Osteocyte (in vitro differentiated cells): ENCODE measurements around the gene INPP4B. TPM values are rescaled to one million over a fixed set of nuclear protein-coding genes. Genes with fewer than 3 reads are reported as not detected.

ENCODE experiments used
- DNase-seq: peaks from one replicate; pipeline ENCODE4 v3.0.0; 2021; ENCODE audit warnings: mixed read lengths; ENCODE audit not compliant: unreplicated experiment; ENCODE audit errors: extremely low spot score
- H3K27ac Mint-ChIP-seq: one replicate; pipeline ENCODE4 v1.8.0; 2021; ENCODE audit warnings: mild to moderate bottlenecking, mixed read lengths; ENCODE audit not compliant: unreplicated experiment
- H3K27me3 Mint-ChIP-seq: one replicate; pipeline ENCODE4 v1.8.0; 2021; ENCODE audit warnings: mixed read lengths; ENCODE audit not compliant: unreplicated experiment
- H3K36me3 Mint-ChIP-seq: one replicate; pipeline ENCODE4 v1.8.0; 2021; ENCODE audit warnings: mixed read lengths; ENCODE audit not compliant: unreplicated experiment
- H3K4me1 Mint-ChIP-seq: one replicate; pipeline ENCODE4 v1.8.0; 2021; ENCODE audit warnings: mixed read lengths; ENCODE audit not compliant: unreplicated experiment
- H3K4me3 Mint-ChIP-seq: one replicate; pipeline ENCODE4 v1.8.0; 2021; ENCODE audit warnings: mild to moderate bottlenecking, moderate library complexity, mixed read lengths; ENCODE audit not compliant: unreplicated experiment
- H3K9me3 Mint-ChIP-seq: one replicate; pipeline ENCODE4 v1.8.0; 2021; ENCODE audit warnings: mixed read lengths; ENCODE audit not compliant: unreplicated experiment
- CTCF ChIP-seq: fragments of 200-600 bp; sonication (generic); IDR thresholded peaks from 2 replicates; pipeline ENCODE4 v1.5.0; 2021; ENCODE audit warnings: antibody characterized with exemption, mild to moderate bottlenecking, moderate library complexity
- total RNA-seq: library from RNA; stranded (reverse); gene quantifications from 2 replicates; pipeline ENCODE4 v1.2.1, GENCODE V29; 2021

The INPP4B gene
- total RNA-seq, 1 donor from 2014 or later: 10.9 TPM

GRCh38 chr4:142596595-142596994, 249.5 kb downstream of the INPP4B start:
- DNase-seq: no peak
- Mint-ChIP-seq H3K9me3 (no peaks in the 10 kb centered on the region), H3K27ac (no peak overlapping the region), H3K27me3 (no peaks in the 10 kb centered on the region), H3K36me3 (no peaks in the 10 kb centered on the region), H3K4me1 (no peaks in the 10 kb centered on the region), H3K4me3 (no peak overlapping the region)
- no peak for TF ChIP-seq CTCF

DNA sequence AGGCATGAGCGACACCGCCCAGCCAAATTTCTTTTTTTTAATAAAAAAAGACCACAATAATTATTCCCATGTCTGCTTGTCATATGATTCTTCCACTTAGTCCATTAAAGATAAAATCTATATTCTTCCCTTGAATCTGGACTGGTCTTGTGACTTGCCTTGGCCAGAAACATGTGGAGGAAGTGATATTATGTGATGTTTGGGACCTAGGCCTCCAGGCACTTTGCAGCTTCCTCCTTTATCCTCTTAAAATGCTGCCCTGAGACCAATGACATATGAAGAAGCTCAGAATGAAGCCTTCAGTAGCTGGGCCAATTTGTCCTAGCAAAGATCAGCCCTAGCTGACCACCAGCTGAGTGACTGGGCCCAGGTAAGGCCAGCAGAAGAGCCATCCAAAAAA, 250.0 kb downstream of the INPP4B start:
- Mint-ChIP-seq H3K9me3 (no peaks in the 10 kb centered on the region), H3K4me3 (no peak overlapping the region), H3K36me3 (no peaks in the 10 kb centered on the region), H3K4me1 (no peaks in the 10 kb centered on the region), H3K27me3 (no peaks in the 10 kb centered on the region), H3K27ac (no peak overlapping the region)
- DNase-seq: no peak
- TF ChIP-seq CTCF: no peak

- DNase-seq: no peak
- Mint-ChIP-seq H3K4me3 (no peak overlapping the region), H3K27ac (no peak overlapping the region), H3K27me3 (no peaks in the 10 kb centered on the region), H3K36me3 (no peaks in the 10 kb centered on the region), H3K4me1 (no peaks in the 10 kb centered on the region), H3K9me3 (no peaks in the 10 kb centered on the region)
- no peak for TF ChIP-seq CTCF
These were observed 250.8 kb downstream of the INPP4B start for GRCh38 chr4:142595222-142595871.

- no peak for TF ChIP-seq CTCF
- Mint-ChIP-seq H3K4me1 (no peaks in the 10 kb centered on the region), H3K36me3 (peaks cover 2% of the 10 kb centered on the region), H3K27ac (no peak overlapping the region), H3K9me3 (peaks cover 10% of the 10 kb centered on the region), H3K4me3 (no peak overlapping the region), H3K27me3 (peaks cover 2% of the 10 kb centered on the region)
- DNase-seq: no peak
These were observed 260.7 kb downstream of the INPP4B start for GRCh38 chr4:142585411-142585810.

DNA sequence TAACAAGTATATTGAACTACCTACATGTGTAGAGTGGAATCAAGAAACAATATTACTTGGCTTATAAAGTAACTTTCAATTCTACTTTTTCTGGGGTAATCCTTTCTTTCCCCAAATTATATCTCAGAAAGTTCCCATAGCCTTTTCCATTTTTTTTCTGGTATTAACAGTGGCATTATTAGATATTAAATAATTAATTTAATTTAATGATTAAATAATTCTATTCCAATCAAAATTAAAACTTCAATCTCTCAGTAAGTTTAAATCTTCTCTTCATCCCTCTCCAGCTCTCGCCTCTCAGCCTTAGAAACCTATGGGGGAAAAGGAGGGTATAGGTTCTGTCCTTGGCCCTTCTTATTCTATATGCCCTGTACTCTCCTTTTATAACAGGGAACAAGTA, 262.4 kb downstream of the INPP4B start:
- TF ChIP-seq CTCF: no peak
- no peaks in the 10 kb centered on the region for H3K4me1 Mint-ChIP-seq
- no peak overlapping the region for H3K27ac Mint-ChIP-seq
- peaks cover 2% of the 10 kb centered on the region for H3K27me3 Mint-ChIP-seq
- H3K4me3 Mint-ChIP-seq: no peak overlapping the region
- H3K9me3 Mint-ChIP-seq: no peaks in the 10 kb centered on the region
- H3K36me3 Mint-ChIP-seq: no peaks in the 10 kb centered on the region
- DNase-seq: no peak
